ENCODE measurements around the gene IL22RA2. TPM values are rescaled to one million over a fixed set of nuclear protein-coding genes. Genes with fewer than 3 reads are reported as not detected.
"Not testable (repeated sequence)": the region's sequence is repeated elsewhere in the genome, so short reads cannot be mapped to it uniquely, and the experiment has no call there.

The IL22RA2 gene
- total and polyA plus RNA-seq, 4 donors = 0.02 to 0.20 TPM; not detected in 2

- Histone ChIP-seq H3K4me3 (no peak overlapping the region), H3K27me3 (ENCODE audit: control insufficient read depth in 3 of 3, insufficient read depth in 3 of 3, low read length in 2 of 3) (no peaks in the 10 kb centered on the region), H3K9ac (ENCODE audit: insufficient read depth in 1 of 2, low read length in 2 of 2) (no peak overlapping the region), H3K27ac (ENCODE audit: low read depth in 1 of 2, low read length in 1 of 2) (no peak overlapping the region), H3K9me3 (ENCODE audit: control insufficient read depth in 4 of 4, insufficient read depth in 3 of 4, low read length in 3 of 4) (peaks cover 0 to 3% (median 0%) of the 10 kb centered on the region in 4 donors), H3K4me1 (ENCODE audit: control insufficient read depth in 5 of 5, insufficient read depth in 5 of 5, low read length in 5 of 5) (no peaks in the 10 kb centered on the region), H3K36me3 (ENCODE audit: control insufficient read depth in 4 of 4, insufficient read depth in 4 of 4, low read length in 4 of 4) (no peaks in the 10 kb centered on the region)
- 91 to 96% methylated on average over 2 of the region's 2 CpGs for WGBS, 2 donors
- TF ChIP-seq CTCF (IDR thresholded peaks at IDR 0.05; ENCODE audit: control extremely low read depth, extremely low read depth) = no peak
- ATAC-seq (ENCODE audit: insufficient read depth, low FRiP score) = no peak
- no peak for DNase-seq
These were observed 62.0 kb downstream of the IL22RA2 start for GRCh38 chr6:137111296-137112066.

GRCh38 chr6:137107767-137108105 is 65.7 kb downstream of the IL22RA2 start:
- Histone ChIP-seq H3K9me3 (ENCODE audit: control insufficient read depth in 4 of 4, insufficient read depth in 3 of 4, low read length in 3 of 4) (peaks cover 0 to 3% (median 0%) of the 10 kb centered on the region in 4 donors), H3K9ac (ENCODE audit: insufficient read depth in 1 of 2, low read length in 2 of 2) (no peak overlapping the region), H3K4me1 (ENCODE audit: control insufficient read depth in 5 of 5, insufficient read depth in 5 of 5, low read length in 5 of 5) (peaks cover 0 to 2% (median 0%) of the 10 kb centered on the region in 5 donors), H3K27ac (ENCODE audit: low read depth in 1 of 2, low read length in 1 of 2) (no peak overlapping the region), H3K36me3 (ENCODE audit: control insufficient read depth in 4 of 4, insufficient read depth in 4 of 4, low read length in 4 of 4) (no peaks in the 10 kb centered on the region), H3K27me3 (ENCODE audit: control insufficient read depth in 3 of 3, insufficient read depth in 3 of 3, low read length in 2 of 3) (no peaks in the 10 kb centered on the region), H3K4me3 (no peak overlapping the region)
- no peak for TF ChIP-seq CTCF (IDR thresholded peaks at IDR 0.05; ENCODE audit: control extremely low read depth, extremely low read depth)
- ATAC-seq (ENCODE audit: insufficient read depth, low FRiP score) (no peak), DNase-seq (no peak)
- WGBS, 2 donors = 74 to 76% methylated on average over 1 of the region's 1 CpG

GRCh38 chr6:137107047-137107766 is 66.2 kb downstream of the IL22RA2 start:
- not testable (repeated sequence) for DNase-seq; ATAC-seq (ENCODE audit: insufficient read depth, low FRiP score); H3K27ac ChIP-seq (ENCODE audit: low read depth in 1 of 2, low read length in 1 of 2); H3K4me1 ChIP-seq (ENCODE audit: control insufficient read depth in 5 of 5, insufficient read depth in 5 of 5, low read length in 5 of 5); H3K9me3 ChIP-seq (ENCODE audit: control insufficient read depth in 4 of 4, insufficient read depth in 3 of 4, low read length in 3 of 4); H3K27me3 ChIP-seq (ENCODE audit: control insufficient read depth in 3 of 3, insufficient read depth in 3 of 3, low read length in 2 of 3); H3K4me3 ChIP-seq; H3K36me3 ChIP-seq (ENCODE audit: control insufficient read depth in 4 of 4, insufficient read depth in 4 of 4, low read length in 4 of 4); H3K9ac ChIP-seq (ENCODE audit: insufficient read depth in 1 of 2, low read length in 2 of 2)
- 73 to 78% methylated on average over 6 of the region's 6 CpGs for WGBS, 2 donors

GRCh38 chr6:137106183-137106582 is 67.3 kb downstream of the IL22RA2 start:
- Histone ChIP-seq H3K9me3 (ENCODE audit: control insufficient read depth in 4 of 4, insufficient read depth in 3 of 4, low read length in 3 of 4) (peaks cover 0 to 3% (median 0%) of the 10 kb centered on the region in 4 donors), H3K27me3 (ENCODE audit: control insufficient read depth in 3 of 3, insufficient read depth in 3 of 3, low read length in 2 of 3) (no peaks in the 10 kb centered on the region), H3K9ac (ENCODE audit: insufficient read depth in 1 of 2, low read length in 2 of 2) (no peak overlapping the region), H3K27ac (ENCODE audit: low read depth in 1 of 2, low read length in 1 of 2) (no peak overlapping the region), H3K4me1 (ENCODE audit: control insufficient read depth in 5 of 5, insufficient read depth in 5 of 5, low read length in 5 of 5) (peaks cover 0 to 2% (median 0%) of the 10 kb centered on the region in 5 donors), H3K4me3 (no peak overlapping the region), H3K36me3 (ENCODE audit: control insufficient read depth in 4 of 4, insufficient read depth in 4 of 4, low read length in 4 of 4) (no peaks in the 10 kb centered on the region)
- WGBS, 2 donors = 93% methylated on average over 3 of the region's 3 CpGs
- DNase-seq = no peak
- TF ChIP-seq CTCF (IDR thresholded peaks at IDR 0.05; ENCODE audit: control extremely low read depth, extremely low read depth) = no peak
- no peak for ATAC-seq (ENCODE audit: insufficient read depth, low FRiP score)

All from lung (tissue), 12 donors.